Uterus (tissue), 4 donors: Measurements from ENCODE around the gene PEAK1. TPM values are rescaled to one million over a fixed set of nuclear protein-coding genes. Genes with fewer than 3 reads are reported as not detected.
A peak's percentile ranks its signal among the peaks of the same experiment; 100 is the strongest.
"Not testable (repeated sequence)": the region's sequence is repeated elsewhere in the genome, so short reads cannot be mapped to it uniquely, and the experiment has no call there.

ENCODE experiments used
- DNase-seq, 2 donors: peaks; one replicate each; pipeline ENCODE4 v3.0.0-alpha.2; 2019 to 2020
- H3K27ac ChIP-seq, 2 donors: fragments of 200-600 bp; sonication (generic); 1 replicate in 1 of 2; 2 replicates in 1 of 2; pipeline ENCODE4 v1.5.1; 2016 to 2018
- H3K27me3 ChIP-seq, 2 donors: fragments of 200-600 bp; sonication (generic); one replicate each; pipeline ENCODE4 v1.5.1; 2018 to 2019; ENCODE audit warnings: control low read depth in 1 of 2
- H3K36me3 ChIP-seq, 2 donors: fragments of 200-600 bp; sonication (generic); one replicate each; pipeline ENCODE4 v1.5.1; 2019; ENCODE audit warnings: control low read depth in 1 of 2
- H3K4me1 ChIP-seq, 2 donors: fragments of 200-600 bp; sonication (generic); one replicate each; pipeline ENCODE4 v1.5.1; 2018 to 2019; ENCODE audit warnings: control low read depth in 1 of 2
- H3K4me3 ChIP-seq, 2 donors: fragments of 200-600 bp; sonication (generic); 1 replicate in 1 of 2; 2 replicates in 1 of 2; pipeline ENCODE4 v1.5.1; 2018 to 2019; ENCODE audit warnings: mild to moderate bottlenecking in 1 of 2
- H3K9me3 ChIP-seq, 2 donors: fragments of 200-600 bp; sonication (generic); one replicate each; pipeline ENCODE4 v1.5.1; 2019; ENCODE audit warnings: control low read depth in 1 of 2
- POLR2A ChIP-seq, 2 donors: fragments of 450-650 bp; IDR thresholded peaks; one replicate each; pipeline ENCODE4 v1.6.1; 2016; ENCODE audit warnings: antibody characterized with exemption in 2 of 2, mild to moderate bottlenecking in 1 of 2, moderate library complexity in 1 of 2
- intact Hi-C: fragments of 100-400 bp; cut with DNase I; formaldehyde crosslinking; loops from one replicate; pipeline ENCODE4 v1.15.1; 2023; ENCODE audit warnings: low total_unique reads
- total RNA-seq, 4 donors: library from RNA; depleted of rRNA in 3 of 4; stranded (reverse); fragments of >200 nt in 3 of 4; gene quantifications; one replicate each; pipeline versions ENCODE4 v1.1.0 to v1.2.4, GENCODE V29; 2014 to 2023
- TF ChIP-seq, protein P1 (sequence below), 4 experiments: fragments of 200-600 bp in 2 of 4; fragments of 450-650 bp in 2 of 4; sonication (generic) in 2 of 4; IDR thresholded peaks; one replicate each; pipeline ENCODE4 v1.5.1; 2016 to 2019; ENCODE audit warnings: antibody characterized with exemption in 4 of 4, mild to moderate bottlenecking in 2 of 4, moderate library complexity in 1 of 4
- donor health status: DM: yes; HTN: yes; CAD: no.

The PEAK1 gene
- total RNA-seq, 4 donors from 2014 or later = 14.4 to 87.3 (median 43.5) TPM

DNA sequence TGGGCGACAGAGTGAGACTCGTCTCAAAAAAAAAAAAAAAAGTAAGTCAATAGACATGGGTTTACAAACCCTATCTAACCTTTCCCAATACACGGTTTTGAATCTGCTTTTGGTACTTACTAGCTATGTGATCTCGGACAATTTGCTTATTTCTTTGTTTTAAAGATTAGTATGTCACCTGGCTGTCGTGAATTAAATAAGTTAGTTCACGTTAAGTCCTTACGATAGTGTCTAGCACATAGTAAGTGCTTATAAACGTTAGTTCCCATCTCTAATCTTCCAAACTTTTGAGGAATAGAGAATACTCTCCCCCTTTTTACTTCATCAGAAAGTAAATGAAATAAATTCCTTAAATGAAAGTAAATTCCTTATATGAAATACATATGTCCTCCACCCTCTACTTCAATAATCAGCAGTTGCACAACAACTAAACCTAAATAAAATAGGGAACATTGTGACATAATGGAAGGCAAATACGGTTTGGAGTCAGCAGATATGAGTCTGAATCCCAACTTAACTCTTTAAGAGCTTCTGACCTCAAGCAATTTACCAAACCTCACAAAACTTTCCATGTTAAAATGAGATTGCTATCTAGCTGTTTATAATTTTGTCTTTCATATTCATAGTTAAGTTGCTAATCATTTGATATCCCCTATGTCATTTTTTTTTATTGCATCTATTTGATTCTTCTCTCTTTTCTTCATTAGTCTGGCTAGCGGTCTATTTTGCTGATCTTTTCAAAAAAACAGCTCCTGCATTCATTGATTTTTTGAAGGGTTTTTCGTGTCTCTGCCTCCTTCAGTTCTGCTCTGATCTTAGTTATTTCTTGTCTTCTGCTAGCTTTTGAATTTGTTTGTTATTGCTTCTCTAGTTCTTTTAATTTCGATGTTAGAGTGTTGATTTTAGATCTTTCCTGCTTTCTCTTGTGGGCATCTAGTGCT is 134.6 kb downstream of the PEAK1 start:
- no peak for DNase-seq
- no peaks in the 10 kb centered on the region for H3K27me3 ChIP-seq
- no peak overlapping the region for H3K4me3 ChIP-seq
- intact Hi-C loops = no loop called here
- H3K36me3 ChIP-seq = no peaks in the 10 kb centered on the region
- no peaks in the 10 kb centered on the region for H3K4me1 ChIP-seq
- TF ChIP-seq, protein P1, sequence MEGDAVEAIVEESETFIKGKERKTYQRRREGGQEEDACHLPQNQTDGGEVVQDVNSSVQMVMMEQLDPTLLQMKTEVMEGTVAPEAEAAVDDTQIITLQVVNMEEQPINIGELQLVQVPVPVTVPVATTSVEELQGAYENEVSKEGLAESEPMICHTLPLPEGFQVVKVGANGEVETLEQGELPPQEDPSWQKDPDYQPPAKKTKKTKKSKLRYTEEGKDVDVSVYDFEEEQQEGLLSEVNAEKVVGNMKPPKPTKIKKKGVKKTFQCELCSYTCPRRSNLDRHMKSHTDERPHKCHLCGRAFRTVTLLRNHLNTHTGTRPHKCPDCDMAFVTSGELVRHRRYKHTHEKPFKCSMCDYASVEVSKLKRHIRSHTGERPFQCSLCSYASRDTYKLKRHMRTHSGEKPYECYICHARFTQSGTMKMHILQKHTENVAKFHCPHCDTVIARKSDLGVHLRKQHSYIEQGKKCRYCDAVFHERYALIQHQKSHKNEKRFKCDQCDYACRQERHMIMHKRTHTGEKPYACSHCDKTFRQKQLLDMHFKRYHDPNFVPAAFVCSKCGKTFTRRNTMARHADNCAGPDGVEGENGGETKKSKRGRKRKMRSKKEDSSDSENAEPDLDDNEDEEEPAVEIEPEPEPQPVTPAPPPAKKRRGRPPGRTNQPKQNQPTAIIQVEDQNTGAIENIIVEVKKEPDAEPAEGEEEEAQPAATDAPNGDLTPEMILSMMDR (IDR thresholded peaks at IDR 0.05) = no peak
- TF ChIP-seq POLR2A (IDR thresholded peaks at IDR 0.05) = no peak
- no peaks in the 10 kb centered on the region for H3K9me3 ChIP-seq
- H3K27ac ChIP-seq = no peak overlapping the region

DNA sequence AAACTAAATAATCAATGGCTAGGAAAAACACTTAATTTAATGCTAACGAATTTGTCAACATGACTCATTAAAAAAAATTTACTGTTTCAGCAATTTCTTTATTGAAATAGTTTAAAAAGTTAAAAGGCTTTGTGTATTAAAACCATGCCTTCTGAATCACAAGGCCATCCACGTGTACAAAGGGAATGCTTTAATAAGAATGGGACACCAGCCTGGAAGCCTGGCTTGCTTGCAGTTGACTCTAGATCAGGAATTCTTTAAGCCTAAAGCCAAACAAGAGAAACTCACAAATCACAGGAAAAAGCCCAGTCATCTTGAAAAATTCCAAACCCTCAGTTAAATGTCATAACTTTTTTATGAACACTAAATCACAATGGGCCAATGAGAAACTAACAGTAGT is 137.6 kb downstream of the PEAK1 start:
- H3K9me3 ChIP-seq = no peaks in the 10 kb centered on the region
- H3K27me3 ChIP-seq = no peaks in the 10 kb centered on the region
- H3K36me3 ChIP-seq = no peaks in the 10 kb centered on the region
- peak overlapping the region in 1 of 2 donors; percentile 36 for H3K27ac ChIP-seq
- no peak for TF ChIP-seq POLR2A (IDR thresholded peaks at IDR 0.05)
- TF ChIP-seq, protein P1 (IDR thresholded peaks at IDR 0.05) = no peak
- intact Hi-C loops = no loop called here
- DNase-seq = peak; percentile 17 to 39
- no peaks in the 10 kb centered on the region for H3K4me1 ChIP-seq
- no peak overlapping the region for H3K4me3 ChIP-seq

DNA sequence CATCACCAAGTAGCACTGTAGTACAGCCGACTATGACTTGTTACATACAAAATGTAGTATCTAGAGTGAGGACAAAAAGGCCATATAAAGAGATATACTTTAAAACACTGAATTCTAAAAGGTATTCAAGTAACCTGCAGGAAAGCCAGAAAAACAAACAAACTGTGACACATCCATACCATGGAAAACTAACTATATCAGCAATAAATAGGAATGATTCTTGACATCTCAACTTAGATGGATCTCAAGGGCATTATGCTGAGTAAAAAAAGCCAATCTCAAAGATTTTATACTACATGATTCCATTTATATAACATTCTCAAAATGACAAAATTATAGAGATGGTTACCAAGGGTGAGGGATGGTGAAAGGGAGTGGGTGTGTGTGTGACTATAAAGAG is 143.0 kb downstream of the PEAK1 start:
- DNase-seq = no peak
- no peaks in the 10 kb centered on the region for H3K27me3 ChIP-seq
- no peak overlapping the region for H3K4me3 ChIP-seq
- no peak overlapping the region for H3K27ac ChIP-seq
- TF ChIP-seq, protein P1 (IDR thresholded peaks at IDR 0.05) = no peak
- TF ChIP-seq POLR2A (IDR thresholded peaks at IDR 0.05) = no peak
- H3K9me3 ChIP-seq = no peaks in the 10 kb centered on the region
- H3K36me3 ChIP-seq = no peaks in the 10 kb centered on the region
- no peaks in the 10 kb centered on the region for H3K4me1 ChIP-seq
- intact Hi-C loops = no loop called here

DNA sequence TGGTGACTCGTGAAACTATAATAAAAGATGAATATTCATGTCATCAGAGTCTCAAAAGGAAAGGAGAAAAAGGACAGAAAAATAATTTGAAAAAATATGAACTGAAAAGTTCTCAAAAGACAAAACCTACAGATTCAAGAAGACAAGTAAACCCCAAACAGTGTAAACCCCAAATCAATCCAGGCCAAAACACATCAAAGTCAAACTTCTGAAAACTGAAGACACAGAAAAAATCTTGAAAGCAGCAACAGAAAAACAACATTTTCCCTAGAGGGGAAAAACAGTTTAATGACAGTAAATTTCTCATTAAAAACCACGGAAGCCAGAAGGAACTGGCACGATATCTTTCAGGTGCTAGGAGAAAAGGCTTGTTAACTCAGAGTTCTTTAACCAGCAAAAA is 143.8 kb downstream of the PEAK1 start:
- intact Hi-C loops = no loop called here
- TF ChIP-seq, protein P1 (IDR thresholded peaks at IDR 0.05) = no peak
- no peak for TF ChIP-seq POLR2A (IDR thresholded peaks at IDR 0.05)
- DNase-seq = no peak
- no peaks in the 10 kb centered on the region for H3K36me3 ChIP-seq
- no peaks in the 10 kb centered on the region for H3K27me3 ChIP-seq
- no peak overlapping the region for H3K4me3 ChIP-seq
- no peaks in the 10 kb centered on the region for H3K4me1 ChIP-seq
- no peak overlapping the region for H3K27ac ChIP-seq
- no peaks in the 10 kb centered on the region for H3K9me3 ChIP-seq

DNA sequence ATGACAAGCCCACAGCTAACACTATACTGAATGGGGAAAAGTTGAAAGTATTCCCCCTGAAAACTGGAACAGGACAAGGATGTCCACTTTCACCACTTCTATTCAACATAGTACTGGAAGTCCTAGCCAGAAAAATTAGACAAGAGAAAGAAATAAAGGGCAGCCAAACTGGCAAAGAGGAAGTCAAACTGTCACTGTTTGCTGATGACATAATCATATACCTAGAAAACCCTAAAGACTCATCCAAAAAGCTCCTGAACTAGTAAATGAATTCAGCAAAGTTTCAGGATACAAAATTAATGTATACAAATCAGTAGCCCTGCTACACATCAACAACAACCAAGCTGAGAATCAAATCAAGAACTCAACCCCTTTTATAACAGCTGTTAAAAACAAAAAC is 146.8 kb downstream of the PEAK1 start:
- DNase-seq, H3K4me1 ChIP-seq, intact Hi-C loops, H3K36me3 ChIP-seq, H3K27me3 ChIP-seq, H3K9me3 ChIP-seq, H3K27ac ChIP-seq, H3K4me3 ChIP-seq: not testable (repeated sequence)
